Skin epidermis (tissue), 12 donors: ENCODE results near the gene TFAM.
"Not testable (repeated sequence)": the region's sequence is repeated elsewhere in the genome, so short reads cannot be mapped to it uniquely, and the experiment has no call there.

ENCODE experiments used
- H3K27ac ChIP-seq, 21 experiments: fragments of 200-600 bp; sonication (generic) in 11 of 21; one replicate each; pipeline ENCODE4 v1.5.0; 2020; ENCODE audit warnings: mild to moderate bottlenecking in 3 of 21, inconsistent platforms in 2 of 21, moderate library complexity in 2 of 21
- H3K4me3 ChIP-seq, 7 experiments: fragments of 200-600 bp; sonication (generic) in 2 of 7; one replicate each; pipeline ENCODE4 v1.5.0; 2020; ENCODE audit warnings: inconsistent platforms in 2 of 7, mild to moderate bottlenecking in 2 of 7, moderate library complexity in 1 of 7

The TFAM gene

GRCh38 chr10:58371473-58371872 lies 13.7 kb upstream of the TFAM start:
- H3K27ac ChIP-seq = no peak overlapping the region

GRCh38 chr10:58372607-58373441 lies 12.4 kb upstream of the TFAM start:
- H3K27ac ChIP-seq = no peak overlapping the region
- H3K4me3 ChIP-seq = no peak overlapping the region

More at GRCh38 chr10:58371473-58371872, 13.7 kb upstream of the TFAM start:
- H3K4me3 ChIP-seq = no peak overlapping the region

GRCh38 chr10:58373442-58373827 lies 11.8 kb upstream of the TFAM start:
- H3K4me3 ChIP-seq = no peak overlapping the region
- H3K27ac ChIP-seq = no peak overlapping the region

- H3K4me3 ChIP-seq = no peak overlapping the region
- H3K27ac ChIP-seq = no peak overlapping the region
Observed at GRCh38 chr10:58382489-58382995, 2.7 kb upstream of the TFAM start.

- Histone ChIP-seq H3K27ac (peak overlapping the region in 19 of 21 experiments; percentile 37 to 93 (median 88)), H3K4me3 (peak overlapping the region in 4 of 7 experiments; percentile 81 to 93 (median 86))
Observed at GRCh38 chr10:58384095-58384494, 1.1 kb upstream of the TFAM start.

- Histone ChIP-seq H3K27ac (peak overlapping the region; percentile 77 to 93 (median 88)), H3K4me3 (peak overlapping the region; percentile 57 to 93 (median 83))
Observed at GRCh38 chr10:58384544-58384998, 639 bp upstream of the TFAM start.

GRCh38 chr10:58385784-58386112 lies 538 bp downstream of the TFAM start:
- Histone ChIP-seq H3K27ac (peak overlapping the region; percentile 77 to 93 (median 88)), H3K4me3 (peak overlapping the region; percentile 57 to 93 (median 83))

GRCh38 chr10:58389024-58389423 lies 3.8 kb downstream of the TFAM start:
- Histone ChIP-seq H3K4me3 (no peak overlapping the region), H3K27ac (no peak overlapping the region)

GRCh38 chr10:58393317-58393716 lies 8.1 kb downstream of the TFAM start:
- Histone ChIP-seq H3K4me3 (no peak overlapping the region), H3K27ac (no peak overlapping the region)

- Histone ChIP-seq H3K27ac (no peak overlapping the region), H3K4me3 (no peak overlapping the region)
Observed at GRCh38 chr10:58394471-58394870, 9.3 kb downstream of the TFAM start.

GRCh38 chr10:58396057-58396456 lies 10.8 kb downstream of the TFAM start:
- no peak overlapping the region for H3K4me3 ChIP-seq
- no peak overlapping the region for H3K27ac ChIP-seq

- H3K27ac ChIP-seq = no peak overlapping the region
- no peak overlapping the region for H3K4me3 ChIP-seq
Observed at GRCh38 chr10:58397830-58398229, 12.6 kb downstream of the TFAM start.

- no peak overlapping the region for H3K27ac ChIP-seq
- H3K4me3 ChIP-seq = no peak overlapping the region
Observed at GRCh38 chr10:58399410-58399809, 14.2 kb downstream of the TFAM start.

GRCh38 chr10:58400609-58401008 lies 15.4 kb downstream of the TFAM start:
- no peak overlapping the region for H3K4me3 ChIP-seq
- no peak overlapping the region for H3K27ac ChIP-seq

GRCh38 chr10:58404001-58404400 lies 18.8 kb downstream of the TFAM start:
- Histone ChIP-seq H3K4me3 (no peak overlapping the region), H3K27ac (no peak overlapping the region)

- Histone ChIP-seq H3K27ac (no peak overlapping the region), H3K4me3 (no peak overlapping the region)
Observed at GRCh38 chr10:58409956-58410610, 24.9 kb downstream of the TFAM start.

- Histone ChIP-seq H3K4me3 (no peak overlapping the region), H3K27ac (no peak overlapping the region)
Observed at GRCh38 chr10:58412502-58412961, 27.3 kb downstream of the TFAM start.

GRCh38 chr10:58414270-58415041 lies 29.2 kb downstream of the TFAM start:
- Histone ChIP-seq H3K27ac (peak overlapping the region in 4 of 21 experiments; percentile 0 to 38 (median 16)), H3K4me3 (no peak overlapping the region)

- Histone ChIP-seq H3K4me3 (no peak overlapping the region), H3K27ac (no peak overlapping the region)
Observed at GRCh38 chr10:58415757-58416156, 30.5 kb downstream of the TFAM start.

- not testable (repeated sequence) for H3K27ac ChIP-seq, H3K4me3 ChIP-seq
Observed at GRCh38 chr10:58417902-58418301, 32.7 kb downstream of the TFAM start.
